HG02588 (cell line): ENCODE measurements around the gene SPECC1L.
A peak's percentile ranks its signal among the peaks of the same experiment; 100 is the strongest.
"Not testable (repeated sequence)": the region's sequence is repeated elsewhere in the genome, so short reads cannot be mapped to it uniquely, and the experiment has no call there.

ENCODE experiments used
- ATAC-seq: cut with Tn5 transposase; IDR thresholded peaks from one replicate; pipeline ENCODE4 v1.9.1; 2021; ENCODE audit warnings: mild to moderate bottlenecking, moderate library complexity; ENCODE audit not compliant: unreplicated experiment

Gene SPECC1L

DNA sequence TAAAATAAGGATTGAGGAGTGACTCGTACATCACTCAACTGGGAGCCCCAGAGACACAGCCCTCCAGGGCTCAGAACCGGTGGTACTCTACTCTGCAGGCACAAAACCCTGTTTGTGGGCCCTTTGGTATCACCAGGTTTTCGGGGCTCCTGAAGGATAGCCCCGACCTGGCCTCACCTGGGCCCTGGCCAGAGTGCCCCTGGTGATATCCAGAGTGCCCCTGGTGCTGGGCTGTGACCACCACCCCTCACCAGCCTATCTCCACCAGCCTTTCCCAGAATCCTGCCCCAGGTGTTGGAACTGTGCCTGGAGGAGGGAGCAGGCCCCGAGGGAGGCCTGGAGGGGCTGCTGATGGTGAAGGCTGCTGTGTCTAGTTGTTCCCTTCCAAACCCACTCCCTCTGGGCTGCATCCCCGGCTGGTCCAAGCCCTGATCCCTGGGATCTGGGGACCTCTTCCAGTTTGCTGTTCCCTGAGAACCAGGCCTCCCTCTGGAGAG, 23.6 kb upstream of the SPECC1L start:
- ATAC-seq = no peak

DNA sequence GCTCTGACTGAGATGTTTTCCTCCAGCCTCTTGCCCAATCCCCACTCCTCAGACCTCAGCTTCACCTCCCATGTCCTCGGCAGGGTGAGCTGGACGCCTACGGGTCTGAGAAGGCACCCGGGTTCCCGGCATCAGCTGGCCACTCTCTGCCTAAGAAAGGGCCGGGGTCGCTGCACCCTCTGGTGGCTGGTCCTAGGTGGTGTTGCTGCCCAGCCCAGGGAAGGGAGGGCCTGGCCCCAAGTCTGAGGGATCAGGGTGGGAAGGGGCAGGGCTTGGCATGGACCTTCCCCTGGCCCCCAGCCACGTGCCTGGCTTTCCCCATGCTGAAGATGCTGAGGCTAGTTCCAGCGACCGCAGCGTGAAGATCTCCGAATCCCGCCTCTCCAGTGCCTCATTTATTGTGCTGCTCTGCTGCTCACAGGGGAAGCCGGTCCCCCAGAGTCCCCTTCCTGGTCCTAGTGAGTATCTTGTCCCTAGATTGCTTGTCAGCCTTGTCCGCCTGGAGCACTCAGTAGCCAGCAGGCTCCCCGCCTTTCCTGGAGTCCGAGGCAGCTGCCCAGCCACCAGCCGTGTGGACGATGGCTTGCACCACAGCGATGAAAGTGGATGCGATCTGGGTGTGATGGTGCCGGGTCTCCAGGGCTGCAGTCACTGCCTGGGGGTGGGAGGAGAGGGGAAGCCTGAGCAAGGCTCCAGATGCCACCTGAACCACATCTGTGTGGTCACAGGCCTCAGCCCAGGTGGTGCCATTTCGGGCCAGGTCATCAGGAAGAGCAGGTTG, 22.9 kb upstream of the SPECC1L start:
- ATAC-seq = no peak

- not testable (repeated sequence) for ATAC-seq
Observed at GRCh38 chr22:24248611-24249010, 22.0 kb upstream of the SPECC1L start.

GRCh38 chr22:24249413-24249812, 21.2 kb upstream of the SPECC1L start:
- ATAC-seq = not testable (repeated sequence)

GRCh38 chr22:24251286-24251685, 19.3 kb upstream of the SPECC1L start:
- not testable (repeated sequence) for ATAC-seq

DNA sequence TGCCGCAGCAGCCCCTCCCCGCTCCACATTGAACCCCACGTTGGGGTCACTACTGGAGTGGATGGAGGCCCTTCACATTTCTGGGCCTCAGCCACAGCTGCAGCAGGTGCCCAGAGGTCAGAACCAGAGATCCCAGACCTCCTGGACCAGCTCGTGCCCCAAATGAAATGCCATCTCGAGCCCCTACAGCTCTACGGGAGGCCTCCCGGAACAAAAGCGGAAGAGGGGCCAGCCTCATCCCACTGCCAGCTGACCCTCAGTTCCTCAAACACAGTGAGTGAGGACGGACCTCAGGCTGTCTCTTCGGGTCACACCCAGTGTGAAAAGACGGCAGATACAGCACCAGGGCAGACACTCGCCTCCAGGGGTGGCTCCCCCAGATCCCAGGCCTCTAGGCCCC, 17.5 kb upstream of the SPECC1L start:
- ATAC-seq = not testable (repeated sequence)

DNA sequence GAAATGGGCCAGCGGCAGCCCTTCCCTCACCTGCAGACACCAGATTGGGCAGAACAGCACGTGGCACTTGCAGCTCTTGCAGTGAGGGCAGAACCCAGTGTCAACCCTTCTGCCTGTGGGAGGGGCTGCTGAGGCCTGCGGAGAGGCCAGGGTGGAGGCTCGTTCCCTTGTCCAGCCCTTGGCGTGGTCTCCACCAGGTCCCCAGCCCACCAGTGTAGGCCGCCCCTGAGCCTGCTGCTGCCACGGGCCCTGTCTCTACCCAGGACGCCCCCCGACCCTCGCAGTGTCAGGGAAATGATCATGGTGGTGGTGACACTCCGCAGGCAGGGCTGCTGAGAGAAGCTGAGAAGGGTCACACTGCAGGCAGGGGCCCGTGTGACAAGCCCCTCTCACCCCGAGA, 14.5 kb upstream of the SPECC1L start:
- not testable (repeated sequence) for ATAC-seq

GRCh38 chr22:24256736-24257135, 13.9 kb upstream of the SPECC1L start:
- not testable (repeated sequence) for ATAC-seq

- ATAC-seq = not testable (repeated sequence)
Observed at GRCh38 chr22:24259459-24259858, 11.2 kb upstream of the SPECC1L start.

DNA sequence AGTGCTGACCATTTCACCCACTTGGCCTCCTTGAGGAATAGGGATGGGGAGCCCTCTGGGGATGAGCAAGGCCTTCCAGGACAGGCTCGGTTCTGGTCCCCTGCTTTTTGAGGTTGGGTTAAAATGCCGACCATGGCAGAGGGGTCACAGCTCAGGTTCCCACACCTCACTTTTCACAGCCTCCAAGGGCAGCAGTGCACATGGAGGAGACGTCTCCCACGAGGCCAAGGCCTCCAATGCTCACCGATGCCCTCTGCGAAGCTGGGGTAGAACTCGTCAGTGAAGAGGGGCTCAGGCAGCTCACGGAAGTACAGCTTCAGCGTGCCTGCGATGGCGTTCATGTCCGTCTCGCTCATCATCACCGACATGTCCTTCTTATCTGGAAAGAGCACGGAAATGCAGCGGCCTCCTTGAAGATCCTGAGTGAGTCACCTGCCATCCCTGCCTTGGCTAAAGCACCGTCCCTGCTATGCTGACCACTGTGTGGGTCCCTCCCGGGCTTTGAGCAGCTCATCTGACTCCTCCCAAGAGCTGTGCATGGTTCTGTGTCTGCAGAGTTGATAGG, 8.4 kb upstream of the SPECC1L start:
- ATAC-seq = not testable (repeated sequence)

- ATAC-seq = not testable (repeated sequence)
Observed at GRCh38 chr22:24263479-24263878, 7.2 kb upstream of the SPECC1L start.

GRCh38 chr22:24264329-24264896, 6.2 kb upstream of the SPECC1L start:
- ATAC-seq = not testable (repeated sequence)

GRCh38 chr22:24265734-24266133, 4.9 kb upstream of the SPECC1L start:
- ATAC-seq = no peak

GRCh38 chr22:24266495-24266894, 4.1 kb upstream of the SPECC1L start:
- ATAC-seq = not testable (repeated sequence)

- peak; percentile 28 for ATAC-seq
Observed at GRCh38 chr22:24271386-24271854, 789 bp downstream of the SPECC1L start.

- ATAC-seq = not testable (repeated sequence)
Observed at GRCh38 chr22:24273031-24273430, 2.4 kb downstream of the SPECC1L start.

- not testable (repeated sequence) for ATAC-seq
Observed at GRCh38 chr22:24273906-24274305, 3.3 kb downstream of the SPECC1L start.

GRCh38 chr22:24274696-24275405, 4.2 kb downstream of the SPECC1L start:
- ATAC-seq = not testable (repeated sequence)

DNA sequence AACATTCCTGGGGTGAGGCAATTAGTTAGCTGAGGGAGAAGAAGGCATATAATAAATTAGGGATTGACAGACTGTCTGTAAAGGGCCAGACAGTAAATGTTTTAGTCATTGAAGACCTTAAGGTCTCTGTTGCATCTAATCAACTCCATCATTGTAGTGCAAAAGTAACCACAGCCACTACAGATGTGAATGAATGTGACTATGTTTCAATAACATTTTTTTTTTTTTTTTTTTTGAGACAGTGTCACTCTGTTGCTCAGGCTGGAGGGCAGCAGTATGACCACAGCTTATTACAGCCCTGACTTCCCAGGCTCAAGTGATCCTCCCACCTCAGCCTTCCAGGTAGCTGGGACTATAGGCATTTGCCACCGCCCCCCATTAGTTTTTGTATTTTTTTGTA, 9.7 kb downstream of the SPECC1L start:
- not testable (repeated sequence) for ATAC-seq

- no peak for ATAC-seq
Observed at GRCh38 chr22:24282401-24282800, 11.8 kb downstream of the SPECC1L start.

GRCh38 chr22:24284747-24285203, 14.1 kb downstream of the SPECC1L start:
- ATAC-seq = no peak
